Activated T-helper 17 cell treated with anti-CD3 and anti-CD28 coated beads, Interleukin-2, amount 50 U/mL, for 72 hours (primary cell): ENCODE measurements around the gene AHDC1. TPM values are rescaled to one million over a fixed set of nuclear protein-coding genes. Genes with fewer than 3 reads are reported as not detected.
"Not testable (repeated sequence)": the region's sequence is repeated elsewhere in the genome, so short reads cannot be mapped to it uniquely, and the experiment has no call there.

ENCODE experiments used
- ATAC-seq: fragments of 150-1000 bp; cut with Tn5 transposase; replicated peaks from 2 replicates; pipeline ENCODE4 v1.10.0; 2021; ENCODE audit warnings: mild to moderate bottlenecking, moderate library complexity
- H3K27ac Mint-ChIP-seq: one replicate; pipeline ENCODE4 v1.8.0; 2022; ENCODE audit warnings: mixed read lengths
- H3K27me3 Mint-ChIP-seq: one replicate; pipeline ENCODE4 v1.8.0; 2022; ENCODE audit warnings: mixed read lengths
- H3K36me3 Mint-ChIP-seq: one replicate; pipeline ENCODE4 v1.8.0; 2022; ENCODE audit warnings: low read depth, mild to moderate bottlenecking, mixed read lengths
- H3K4me1 Mint-ChIP-seq: one replicate; pipeline ENCODE4 v1.8.0; 2022; ENCODE audit warnings: mixed read lengths
- H3K4me3 Mint-ChIP-seq: one replicate; pipeline ENCODE4 v1.8.0; 2022; ENCODE audit warnings: mild to moderate bottlenecking, mixed read lengths
- H3K9me3 Mint-ChIP-seq: one replicate; pipeline ENCODE4 v1.8.0; 2022; ENCODE audit warnings: mixed read lengths
- total RNA-seq, 2 donors: library from RNA; stranded (reverse); gene quantifications; one replicate each; pipeline ENCODE4 v1.2.3, GENCODE V29; 2022

Gene AHDC1, protein sequence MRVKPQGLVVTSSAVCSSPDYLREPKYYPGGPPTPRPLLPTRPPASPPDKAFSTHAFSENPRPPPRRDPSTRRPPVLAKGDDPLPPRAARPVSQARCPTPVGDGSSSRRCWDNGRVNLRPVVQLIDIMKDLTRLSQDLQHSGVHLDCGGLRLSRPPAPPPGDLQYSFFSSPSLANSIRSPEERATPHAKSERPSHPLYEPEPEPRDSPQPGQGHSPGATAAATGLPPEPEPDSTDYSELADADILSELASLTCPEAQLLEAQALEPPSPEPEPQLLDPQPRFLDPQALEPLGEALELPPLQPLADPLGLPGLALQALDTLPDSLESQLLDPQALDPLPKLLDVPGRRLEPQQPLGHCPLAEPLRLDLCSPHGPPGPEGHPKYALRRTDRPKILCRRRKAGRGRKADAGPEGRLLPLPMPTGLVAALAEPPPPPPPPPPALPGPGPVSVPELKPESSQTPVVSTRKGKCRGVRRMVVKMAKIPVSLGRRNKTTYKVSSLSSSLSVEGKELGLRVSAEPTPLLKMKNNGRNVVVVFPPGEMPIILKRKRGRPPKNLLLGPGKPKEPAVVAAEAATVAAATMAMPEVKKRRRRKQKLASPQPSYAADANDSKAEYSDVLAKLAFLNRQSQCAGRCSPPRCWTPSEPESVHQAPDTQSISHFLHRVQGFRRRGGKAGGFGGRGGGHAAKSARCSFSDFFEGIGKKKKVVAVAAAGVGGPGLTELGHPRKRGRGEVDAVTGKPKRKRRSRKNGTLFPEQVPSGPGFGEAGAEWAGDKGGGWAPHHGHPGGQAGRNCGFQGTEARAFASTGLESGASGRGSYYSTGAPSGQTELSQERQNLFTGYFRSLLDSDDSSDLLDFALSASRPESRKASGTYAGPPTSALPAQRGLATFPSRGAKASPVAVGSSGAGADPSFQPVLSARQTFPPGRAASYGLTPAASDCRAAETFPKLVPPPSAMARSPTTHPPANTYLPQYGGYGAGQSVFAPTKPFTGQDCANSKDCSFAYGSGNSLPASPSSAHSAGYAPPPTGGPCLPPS (N-terminal part only)
- 10 to 100 TPM; 13.3 to 22.3 TPM for total RNA-seq

GRCh38 chr1:27603681-27604578 is at the start of gene AHDC1:
Gene AHDC1, minus strand, starts transcription at chr1:27604144. Its CDS starts 52,029 bp downstream, at chr1:27552115.
- Mint-ChIP-seq H3K36me3 (no peaks in the 10 kb centered on the region), H3K27ac (peak within 1 kb of the TSS; percentile 84), H3K4me3 (peak within 1 kb of the TSS; percentile 83), H3K4me1 (peaks cover 23% of the 10 kb centered on the region), H3K27me3 (no peaks in the 10 kb centered on the region), H3K9me3 (no peaks in the 10 kb centered on the region)
- ATAC-seq: peak; percentile 88

DNA sequence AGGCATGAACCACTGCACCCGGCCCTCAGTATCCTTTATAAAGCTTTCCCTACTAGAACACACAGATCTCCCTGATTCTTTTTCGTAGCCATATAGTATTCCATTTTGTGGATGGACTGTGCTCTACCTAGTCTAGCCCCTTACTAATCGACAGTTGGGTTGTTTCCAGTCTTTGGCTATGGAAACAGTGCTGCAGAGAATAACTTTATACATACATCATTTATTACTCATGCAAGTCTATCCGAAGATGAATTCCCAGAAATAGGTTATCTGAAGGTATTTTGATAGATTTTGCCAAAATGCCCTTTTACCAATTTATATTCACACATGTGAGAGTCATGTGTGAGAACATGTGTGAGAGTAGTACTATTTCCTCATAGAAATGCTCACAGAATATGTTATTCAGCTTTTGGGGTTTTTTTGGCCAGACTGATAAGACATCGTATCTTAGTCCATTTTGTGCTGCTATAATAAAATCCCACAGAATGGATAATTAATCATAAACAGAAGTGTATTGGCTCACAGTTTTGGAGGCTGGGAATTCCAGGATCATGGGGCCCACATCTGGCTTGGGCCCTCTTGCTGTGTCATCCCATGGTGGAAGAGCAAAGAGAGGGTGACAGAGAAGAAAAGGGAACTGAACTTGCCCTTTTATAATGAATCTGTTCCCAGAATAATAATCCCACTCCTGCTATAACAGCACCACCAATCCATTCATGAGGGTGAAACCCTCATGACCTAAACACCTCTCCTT is 48.3 kb upstream of the AHDC1 start:
- Mint-ChIP-seq H3K9me3 (no peaks in the 10 kb centered on the region), H3K4me3 (no peak overlapping the region), H3K36me3 (no peaks in the 10 kb centered on the region), H3K27me3 (no peaks in the 10 kb centered on the region), H3K27ac (peak overlapping the region; percentile 74), H3K4me1 (peaks cover 23% of the 10 kb centered on the region)
- ATAC-seq: no peak

DNA sequence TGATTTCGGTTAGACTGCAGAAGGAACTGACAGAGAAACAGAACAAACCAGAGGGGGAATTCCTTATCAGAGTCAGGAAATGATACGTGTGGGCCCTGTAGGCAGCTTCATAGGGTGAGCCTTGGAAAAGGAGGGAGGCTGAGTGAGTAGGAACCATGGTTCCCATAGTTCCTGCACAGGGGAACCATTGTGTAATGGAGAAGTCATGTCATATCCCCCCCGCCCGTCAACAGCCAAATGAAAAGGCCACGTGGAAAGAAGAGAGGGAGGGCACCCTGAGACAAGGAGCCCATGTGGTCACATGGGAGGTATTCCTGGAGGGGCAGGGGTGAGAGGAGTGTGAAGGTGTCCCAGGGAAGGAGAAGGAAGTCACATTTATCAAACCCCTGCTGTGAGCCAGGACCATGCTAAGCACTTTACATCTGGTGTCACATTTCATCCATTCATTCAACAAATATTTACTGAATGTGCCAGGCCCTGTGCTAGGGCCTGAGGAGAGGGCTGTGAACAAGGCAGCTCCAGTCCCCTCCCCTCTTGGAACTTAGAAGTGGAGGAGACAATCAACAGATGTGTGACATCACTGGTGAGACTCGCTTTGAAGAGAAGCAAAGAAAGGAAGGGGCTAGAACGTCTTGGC is 46.7 kb upstream of the AHDC1 start:
- H3K27me3 Mint-ChIP-seq: no peaks in the 10 kb centered on the region
- H3K27ac Mint-ChIP-seq: peak overlapping the region; percentile 43
- peak; percentile 80 for ATAC-seq
- no peaks in the 10 kb centered on the region for H3K9me3 Mint-ChIP-seq
- H3K4me1 Mint-ChIP-seq: peaks cover 18% of the 10 kb centered on the region
- peak overlapping the region; percentile 23 for H3K4me3 Mint-ChIP-seq
- no peaks in the 10 kb centered on the region for H3K36me3 Mint-ChIP-seq

- Mint-ChIP-seq H3K9me3 (no peaks in the 10 kb centered on the region), H3K4me3 (peak overlapping the region; percentile 23), H3K4me1 (peaks cover 14% of the 10 kb centered on the region), H3K36me3 (no peaks in the 10 kb centered on the region), H3K27me3 (no peaks in the 10 kb centered on the region), H3K27ac (peak overlapping the region; percentile 43)
- ATAC-seq: peak; percentile 53
Measured at GRCh38 chr1:27650171-27650538, 46.2 kb upstream of the AHDC1 start.

DNA sequence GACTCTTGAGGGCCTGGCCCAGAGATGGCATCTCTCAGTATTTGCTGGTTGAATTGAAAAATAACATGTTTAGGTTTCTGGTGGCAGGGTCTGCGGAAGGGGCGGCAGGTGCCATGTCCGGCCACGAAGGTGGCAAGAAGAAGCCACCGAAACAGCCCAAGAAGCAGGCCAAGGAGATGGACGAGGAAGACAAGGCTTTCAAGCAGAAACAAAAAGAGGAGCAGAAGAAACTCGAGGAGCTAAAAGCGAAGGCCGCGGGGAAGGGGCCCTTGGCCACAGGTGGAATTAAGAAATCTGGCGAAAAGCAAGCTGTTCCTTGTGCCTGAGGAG is 45.3 kb upstream of the AHDC1 start:
- Mint-ChIP-seq H3K9me3 (no peaks in the 10 kb centered on the region), H3K36me3 (no peaks in the 10 kb centered on the region), H3K4me3 (no peak overlapping the region), H3K4me1 (peaks cover 11% of the 10 kb centered on the region), H3K27me3 (no peaks in the 10 kb centered on the region), H3K27ac (peak overlapping the region; percentile 15)
- ATAC-seq: no peak

GRCh38 chr1:27648602-27649305 is 44.8 kb upstream of the AHDC1 start:
- ATAC-seq: no peak
- no peaks in the 10 kb centered on the region for H3K36me3 Mint-ChIP-seq
- no peak overlapping the region for H3K4me3 Mint-ChIP-seq
- H3K4me1 Mint-ChIP-seq: peaks cover 11% of the 10 kb centered on the region
- H3K27ac Mint-ChIP-seq: peak overlapping the region; percentile 15
- H3K27me3 Mint-ChIP-seq: no peaks in the 10 kb centered on the region
- no peaks in the 10 kb centered on the region for H3K9me3 Mint-ChIP-seq

DNA sequence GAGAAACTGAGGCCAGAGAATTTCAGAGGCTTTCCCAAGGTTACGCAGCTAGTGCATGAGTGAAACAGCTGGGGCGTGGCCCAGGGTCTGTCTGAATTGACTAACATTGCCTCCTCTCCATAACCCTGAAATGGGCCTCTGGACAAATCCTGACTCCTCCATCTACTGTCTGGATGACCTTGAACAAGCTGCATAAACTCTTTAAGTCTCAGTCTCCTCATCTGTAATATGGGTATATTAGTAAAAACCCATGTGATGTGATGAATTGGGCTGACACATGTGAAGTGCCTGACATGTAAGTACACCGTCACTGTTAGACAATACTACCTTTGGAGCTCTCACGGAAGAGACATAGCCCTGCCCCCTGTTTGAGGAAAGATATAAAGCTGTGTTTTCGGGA is 43.4 kb upstream of the AHDC1 start:
- no peaks in the 10 kb centered on the region for H3K27me3 Mint-ChIP-seq
- H3K27ac Mint-ChIP-seq: no peak overlapping the region
- H3K4me1 Mint-ChIP-seq: peaks cover 11% of the 10 kb centered on the region
- H3K4me3 Mint-ChIP-seq: no peak overlapping the region
- no peaks in the 10 kb centered on the region for H3K36me3 Mint-ChIP-seq
- no peak for ATAC-seq
- no peaks in the 10 kb centered on the region for H3K9me3 Mint-ChIP-seq

DNA sequence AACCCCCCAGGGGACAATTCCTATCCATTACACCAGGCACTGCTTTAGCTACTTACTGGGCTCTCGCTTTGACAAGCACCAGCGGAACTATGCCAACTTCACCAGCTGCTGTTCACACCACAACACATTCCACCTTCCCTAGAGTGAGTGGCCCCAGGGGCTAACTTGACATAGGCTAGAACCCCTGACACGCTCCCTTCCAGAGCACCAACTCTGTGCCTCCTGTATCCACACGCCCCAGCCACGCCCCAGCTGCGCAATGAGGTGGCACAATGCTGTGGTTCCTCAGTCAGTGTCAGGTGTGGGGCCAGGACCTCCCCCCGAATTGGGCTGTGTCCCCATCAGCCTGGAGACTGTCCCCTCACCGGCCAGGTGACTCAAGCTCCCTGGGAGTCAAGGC is 42.7 kb upstream of the AHDC1 start:
- H3K36me3 Mint-ChIP-seq: no peaks in the 10 kb centered on the region
- no peak overlapping the region for H3K4me3 Mint-ChIP-seq
- peak overlapping the region; percentile 11 for H3K27ac Mint-ChIP-seq
- no peaks in the 10 kb centered on the region for H3K27me3 Mint-ChIP-seq
- no peaks in the 10 kb centered on the region for H3K9me3 Mint-ChIP-seq
- peaks cover 11% of the 10 kb centered on the region for H3K4me1 Mint-ChIP-seq
- no peak for ATAC-seq

DNA sequence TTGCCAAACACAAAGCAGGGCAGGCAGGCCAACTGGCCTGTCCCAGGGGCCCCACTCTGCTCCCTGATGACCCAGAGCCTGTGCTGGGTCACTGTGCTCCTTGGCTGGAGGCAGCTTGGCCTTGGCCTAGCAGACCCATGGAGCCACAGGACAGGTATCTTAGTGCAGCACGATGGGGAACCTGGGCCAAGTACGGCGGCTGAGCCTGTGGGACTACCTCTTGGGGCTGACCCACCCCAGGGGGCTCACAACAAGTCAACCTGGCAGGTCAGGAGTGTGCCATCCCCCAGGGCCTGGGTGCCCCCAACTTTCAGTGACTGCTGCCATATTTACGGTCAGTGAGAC is 41.1 kb upstream of the AHDC1 start:
- H3K27ac Mint-ChIP-seq: no peak overlapping the region
- no peaks in the 10 kb centered on the region for H3K27me3 Mint-ChIP-seq
- no peak overlapping the region for H3K4me3 Mint-ChIP-seq
- ATAC-seq: no peak
- H3K9me3 Mint-ChIP-seq: no peaks in the 10 kb centered on the region
- H3K36me3 Mint-ChIP-seq: no peaks in the 10 kb centered on the region
- peaks cover 2% of the 10 kb centered on the region for H3K4me1 Mint-ChIP-seq

- no peak for ATAC-seq
- H3K9me3 Mint-ChIP-seq: no peaks in the 10 kb centered on the region
- no peaks in the 10 kb centered on the region for H3K27me3 Mint-ChIP-seq
- H3K27ac Mint-ChIP-seq: no peak overlapping the region
- no peaks in the 10 kb centered on the region for H3K4me1 Mint-ChIP-seq
- no peaks in the 10 kb centered on the region for H3K36me3 Mint-ChIP-seq
- H3K4me3 Mint-ChIP-seq: no peak overlapping the region
Measured at GRCh38 chr1:27644369-27645070, 40.6 kb upstream of the AHDC1 start.

DNA sequence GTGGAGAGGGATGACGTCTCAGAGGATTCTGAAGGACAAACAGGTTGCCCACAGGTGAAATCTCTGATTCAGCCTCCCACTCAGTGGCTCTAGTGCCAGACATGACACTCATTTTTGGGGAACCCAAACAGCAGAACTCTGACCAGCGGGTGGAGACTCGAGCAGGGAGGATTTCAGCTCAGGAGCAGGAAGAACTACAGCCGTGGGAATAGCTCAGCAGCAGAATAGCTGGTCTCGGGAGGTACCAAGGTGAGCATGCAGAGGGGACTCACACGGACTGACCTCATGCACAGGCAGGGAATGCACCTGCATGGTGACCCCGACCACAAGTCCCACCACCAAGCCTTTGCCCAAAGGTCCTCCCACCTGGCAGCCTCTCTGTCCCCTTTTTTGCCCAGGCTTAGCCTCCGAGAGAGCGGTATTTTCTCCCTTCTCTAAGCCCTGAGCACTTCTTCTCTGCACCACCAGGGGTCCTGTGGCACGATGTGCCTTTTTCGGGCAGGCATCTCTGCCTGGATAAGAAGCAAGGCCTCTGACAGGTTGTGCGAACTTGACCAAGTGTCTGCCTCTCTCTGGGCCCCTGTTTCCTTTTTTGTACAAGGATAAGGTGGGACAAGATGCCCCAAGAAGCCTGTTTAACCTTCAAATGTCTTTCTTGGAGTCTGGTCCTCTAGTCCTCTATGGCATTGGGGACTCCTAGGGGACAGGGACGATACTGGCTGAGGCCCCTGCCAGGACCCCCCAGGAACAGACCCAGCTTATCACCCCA is 39.8 kb upstream of the AHDC1 start:
- Mint-ChIP-seq H3K27ac (no peak overlapping the region), H3K36me3 (no peaks in the 10 kb centered on the region), H3K4me1 (no peaks in the 10 kb centered on the region), H3K4me3 (no peak overlapping the region), H3K27me3 (no peaks in the 10 kb centered on the region), H3K9me3 (no peaks in the 10 kb centered on the region)
- peak; percentile 93 for ATAC-seq

DNA sequence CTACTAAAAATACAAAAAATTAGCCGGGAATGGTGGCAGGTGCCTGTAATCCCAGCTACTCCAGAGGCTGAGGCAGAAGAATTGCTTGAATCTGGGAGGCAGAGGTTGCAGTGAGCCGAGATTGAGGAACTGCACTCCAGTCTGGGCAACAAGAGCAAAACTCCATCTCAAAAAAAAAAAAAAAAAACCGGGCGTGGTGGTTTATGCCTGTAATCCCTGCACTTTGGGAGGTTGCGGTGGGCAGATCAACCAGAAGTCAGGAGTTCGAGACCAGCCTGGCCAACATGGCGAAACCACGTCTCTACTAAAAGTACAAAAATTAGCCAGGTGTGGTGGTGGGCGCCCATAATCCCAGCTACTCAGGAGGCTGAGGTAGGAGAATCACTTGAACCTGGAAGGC is 36.6 kb upstream of the AHDC1 start:
- H3K27ac Mint-ChIP-seq, H3K9me3 Mint-ChIP-seq, H3K4me3 Mint-ChIP-seq, H3K36me3 Mint-ChIP-seq, H3K27me3 Mint-ChIP-seq, ATAC-seq: not testable (repeated sequence)
- peaks cover 13% of the 10 kb centered on the region for H3K4me1 Mint-ChIP-seq
